NCI-H128 (cell line): ENCODE data around the gene ZNF385D.

ENCODE experiments used
- DNase-seq: peaks from one replicate; lab custom pipeline; 2025; ENCODE audit not compliant: unreplicated experiment; lab: John Stamatoyannopoulos, UW

Gene ZNF385D, protein sequence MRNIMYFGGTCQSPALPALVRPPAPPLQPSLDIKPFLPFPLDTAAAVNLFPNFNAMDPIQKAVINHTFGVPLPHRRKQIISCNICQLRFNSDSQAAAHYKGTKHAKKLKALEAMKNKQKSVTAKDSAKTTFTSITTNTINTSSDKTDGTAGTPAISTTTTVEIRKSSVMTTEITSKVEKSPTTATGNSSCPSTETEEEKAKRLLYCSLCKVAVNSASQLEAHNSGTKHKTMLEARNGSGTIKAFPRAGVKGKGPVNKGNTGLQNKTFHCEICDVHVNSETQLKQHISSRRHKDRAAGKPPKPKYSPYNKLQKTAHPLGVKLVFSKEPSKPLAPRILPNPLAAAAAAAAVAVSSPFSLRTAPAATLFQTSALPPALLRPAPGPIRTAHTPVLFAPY

DNA sequence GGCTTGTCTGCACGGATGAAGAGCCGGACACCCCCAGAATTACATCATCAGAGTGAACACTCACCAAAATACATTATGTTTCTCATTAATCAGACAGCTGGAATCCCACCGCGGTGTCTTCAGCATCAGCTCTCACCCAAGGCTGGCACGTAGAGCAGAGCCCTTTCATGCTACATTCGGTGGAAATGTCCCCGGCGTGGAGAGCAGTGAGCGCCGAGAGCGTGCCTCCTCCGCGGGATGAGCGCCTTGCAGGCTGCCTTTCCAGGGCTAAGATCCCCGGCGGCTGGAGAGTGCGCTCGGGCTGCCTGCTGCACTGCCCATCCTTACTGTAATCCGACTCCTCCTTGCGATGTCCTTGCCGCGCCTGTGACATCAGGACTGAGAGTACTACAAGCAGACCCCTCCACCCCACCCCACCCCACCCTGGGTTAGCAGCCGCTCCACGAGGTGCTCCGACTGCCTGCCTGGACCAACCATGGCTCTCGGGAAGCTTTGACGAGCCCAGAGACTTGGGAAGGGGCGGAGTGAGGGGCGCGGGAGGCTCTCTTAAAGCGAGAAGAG, at the start of gene ZNF385D:
Gene ZNF385D (minus strand): TSS at position 380 of the 561 bp plus-strand sequence. CDS start 294 bp downstream, at position 86.
- DNase-seq: no peak

DNA sequence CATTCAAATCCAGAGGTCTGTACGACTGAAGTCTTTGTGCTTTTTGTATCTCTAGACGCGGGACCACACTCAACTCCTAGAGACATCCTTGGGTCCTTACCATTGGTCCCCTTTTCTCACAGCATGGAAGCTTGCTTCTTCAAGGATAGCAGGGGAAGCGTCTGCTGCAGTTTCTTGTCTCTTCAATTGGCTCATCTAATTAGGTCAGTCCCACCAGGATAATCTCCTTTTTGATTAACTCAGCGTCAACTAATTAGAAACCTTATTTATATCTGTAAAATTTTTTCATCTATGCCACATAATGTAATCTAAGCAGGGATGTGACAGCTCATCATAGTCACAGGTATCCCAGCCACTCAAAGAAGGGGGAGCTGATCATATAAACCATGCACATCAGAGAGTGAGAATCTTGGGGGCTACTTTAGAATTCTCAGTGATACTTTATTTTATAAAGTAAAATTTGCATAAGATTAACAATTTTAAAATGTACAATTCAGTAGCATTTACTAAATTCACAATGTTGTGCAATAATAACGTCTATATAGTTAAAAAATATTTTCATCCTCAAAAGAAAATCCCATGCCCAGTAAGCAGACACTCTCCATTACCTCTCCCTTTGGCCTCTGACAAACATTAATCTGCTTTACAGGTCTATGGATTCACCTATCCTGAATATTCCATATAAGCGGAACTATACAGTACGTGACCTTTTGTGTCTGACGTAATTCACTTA, 47.5 kb upstream of the ZNF385D start:
- no peak for DNase-seq

DNA sequence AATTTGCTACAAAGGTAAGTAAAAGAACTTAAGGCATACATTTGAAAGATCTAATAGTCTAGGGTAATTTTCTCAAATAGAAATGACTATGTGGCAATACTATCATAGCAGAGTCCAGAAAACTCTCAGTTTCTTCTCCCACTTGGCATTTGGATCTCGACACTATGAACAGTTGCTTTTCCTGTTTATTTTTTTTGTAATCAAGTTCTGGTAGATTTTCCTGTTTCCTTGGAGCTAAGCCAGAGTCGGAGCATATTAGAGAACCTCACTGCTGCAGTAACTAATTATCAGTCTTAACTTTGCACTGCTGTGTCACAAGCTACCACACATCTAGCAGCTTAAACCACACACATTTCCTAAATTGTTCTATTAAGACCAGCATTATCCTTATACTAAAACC, 44.9 kb upstream of the ZNF385D start:
- DNase-seq: no peak

DNA sequence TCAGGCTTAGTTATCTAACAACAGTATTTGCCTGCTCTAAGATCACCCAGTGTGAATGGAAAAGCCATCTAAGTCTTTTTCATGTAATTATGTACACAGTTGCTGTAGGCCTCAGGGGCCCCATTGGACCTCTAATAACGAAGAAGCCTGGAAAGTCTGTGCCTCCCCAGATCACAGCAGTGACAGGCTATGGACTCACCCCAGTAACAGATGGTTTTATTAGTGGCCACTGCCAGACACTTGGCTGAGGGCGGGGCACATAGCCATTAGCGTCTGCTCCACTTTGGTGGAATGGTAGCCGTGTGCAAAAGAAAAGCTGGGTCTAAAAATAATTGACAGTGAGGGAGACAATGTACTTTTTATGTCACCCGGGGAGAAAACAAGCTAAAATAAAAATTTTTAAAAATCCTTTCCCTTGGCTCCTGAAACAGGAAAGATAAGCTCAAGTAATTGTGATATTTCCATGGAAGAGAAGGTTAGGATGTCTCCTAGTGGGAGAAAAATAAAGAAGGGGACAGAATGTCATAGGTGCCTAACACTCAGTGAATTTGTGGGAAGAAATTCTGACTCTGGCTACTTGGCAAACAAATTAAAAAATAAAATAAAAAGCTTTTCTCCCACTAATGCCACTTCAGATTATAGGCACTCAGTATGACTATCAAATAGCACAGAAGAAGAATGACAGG, 44.3 kb upstream of the ZNF385D start:
- no peak for DNase-seq

DNA sequence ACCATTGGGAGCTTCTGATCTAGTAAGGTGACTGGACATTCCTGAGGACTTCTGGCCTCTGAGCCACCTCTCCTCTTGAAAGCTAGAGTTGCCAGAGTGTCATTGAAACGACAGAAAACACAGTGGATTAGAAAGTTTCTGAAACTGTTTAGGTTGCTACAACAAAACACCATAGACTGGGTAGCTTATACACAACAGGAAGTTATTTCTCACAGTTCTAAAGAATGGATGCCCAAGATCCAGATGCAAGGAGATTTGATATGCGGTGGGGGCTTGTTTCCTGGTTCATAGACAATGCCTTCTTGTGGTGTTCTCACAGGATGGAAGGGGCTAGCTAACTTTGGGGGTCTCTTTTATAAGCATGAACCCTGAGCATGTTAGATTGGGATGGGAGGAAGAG, 43.3 kb upstream of the ZNF385D start:
- no peak for DNase-seq

DNA sequence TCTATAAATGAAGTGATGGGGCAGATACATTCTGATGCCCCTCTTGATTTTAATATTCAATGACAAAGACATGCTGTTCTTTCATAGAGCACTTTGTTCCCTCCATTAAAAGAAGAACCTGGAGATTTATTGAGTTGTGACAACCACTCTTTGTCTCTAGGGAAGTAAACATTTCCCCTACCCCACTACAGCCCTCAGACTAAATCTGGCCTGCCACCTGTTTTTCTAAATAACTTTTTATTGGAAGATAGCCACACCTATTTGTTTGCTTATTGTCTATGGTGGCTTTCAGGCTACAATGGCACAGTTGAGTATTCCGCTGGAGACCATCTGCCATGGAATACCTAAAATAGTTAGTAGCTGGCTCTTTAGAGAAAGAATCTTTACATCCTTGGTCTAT, 41.2 kb upstream of the ZNF385D start:
- no peak for DNase-seq

DNA sequence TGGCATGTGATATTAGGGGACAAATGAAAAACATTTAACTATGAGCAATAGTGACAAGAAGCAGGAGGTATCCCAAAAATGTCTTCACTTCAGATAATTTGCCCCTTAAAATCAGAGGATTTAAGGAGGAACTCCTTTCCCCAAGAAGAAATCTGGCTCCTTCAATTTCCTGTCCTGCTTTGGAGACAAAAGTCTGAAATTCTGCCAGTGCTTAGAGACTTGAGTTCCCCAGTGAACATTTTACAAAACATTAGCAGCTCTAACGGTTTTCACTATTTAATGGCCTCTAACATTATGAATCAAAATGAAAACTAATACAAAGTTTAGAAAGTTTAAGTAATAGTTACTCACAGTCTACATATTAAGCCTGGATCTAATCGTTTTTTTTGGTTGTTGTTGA, 40.3 kb upstream of the ZNF385D start:
- no peak for DNase-seq

DNA sequence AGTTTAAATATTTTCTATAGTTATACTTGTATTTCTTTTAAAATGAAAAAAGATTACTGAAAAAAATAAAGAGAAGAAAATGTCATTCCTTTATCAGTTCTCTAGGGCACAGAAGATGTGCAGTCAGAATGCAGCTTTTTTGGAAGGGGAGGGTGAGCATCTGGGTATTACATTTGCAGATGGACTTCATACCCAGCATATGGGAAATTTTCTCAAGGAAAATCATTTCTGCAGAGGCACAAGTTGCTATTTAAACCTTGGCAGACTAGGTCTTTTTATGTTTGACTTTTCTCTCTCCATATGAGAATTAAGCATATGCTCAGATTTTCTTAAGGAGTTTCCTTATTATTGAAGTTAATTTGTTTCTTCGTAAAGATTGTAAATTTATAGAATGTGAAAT, 39.5 kb upstream of the ZNF385D start:
- no peak for DNase-seq

DNA sequence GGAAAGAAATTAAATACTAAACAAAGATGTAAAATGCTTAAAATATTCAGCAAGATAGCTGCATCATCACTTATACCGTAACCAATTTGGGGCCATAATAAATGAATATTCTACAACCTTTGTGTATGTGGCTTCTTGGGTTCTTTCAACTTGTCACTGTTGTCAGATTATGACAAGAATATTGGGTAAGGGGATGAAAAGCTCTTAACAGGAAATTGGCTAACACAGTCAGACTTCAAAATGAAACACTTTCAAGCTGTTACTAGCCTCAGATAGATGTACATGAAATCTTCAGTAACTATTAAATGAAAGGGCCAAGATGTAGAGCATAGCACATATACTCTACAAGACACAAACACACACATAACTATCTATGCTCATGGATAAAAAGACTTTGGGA, 38.7 kb upstream of the ZNF385D start:
- no peak for DNase-seq

DNA sequence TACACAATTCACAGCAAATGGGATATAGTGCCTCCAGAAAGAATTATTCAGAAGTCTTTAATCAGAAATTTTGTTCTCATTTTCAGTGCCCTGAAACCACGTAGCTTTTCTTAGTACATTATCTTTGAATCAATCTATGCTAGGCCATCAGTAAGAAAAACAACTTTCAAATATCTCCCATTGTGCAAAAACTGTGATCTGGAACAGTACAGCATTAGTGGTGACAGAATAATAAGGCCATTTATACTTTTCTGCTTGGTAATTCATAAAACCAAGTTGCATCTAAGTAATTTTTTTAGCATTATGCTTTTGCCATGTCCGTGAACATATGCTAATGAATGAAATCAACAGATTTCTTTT, 35.4 kb upstream of the ZNF385D start:
- no peak for DNase-seq

DNA sequence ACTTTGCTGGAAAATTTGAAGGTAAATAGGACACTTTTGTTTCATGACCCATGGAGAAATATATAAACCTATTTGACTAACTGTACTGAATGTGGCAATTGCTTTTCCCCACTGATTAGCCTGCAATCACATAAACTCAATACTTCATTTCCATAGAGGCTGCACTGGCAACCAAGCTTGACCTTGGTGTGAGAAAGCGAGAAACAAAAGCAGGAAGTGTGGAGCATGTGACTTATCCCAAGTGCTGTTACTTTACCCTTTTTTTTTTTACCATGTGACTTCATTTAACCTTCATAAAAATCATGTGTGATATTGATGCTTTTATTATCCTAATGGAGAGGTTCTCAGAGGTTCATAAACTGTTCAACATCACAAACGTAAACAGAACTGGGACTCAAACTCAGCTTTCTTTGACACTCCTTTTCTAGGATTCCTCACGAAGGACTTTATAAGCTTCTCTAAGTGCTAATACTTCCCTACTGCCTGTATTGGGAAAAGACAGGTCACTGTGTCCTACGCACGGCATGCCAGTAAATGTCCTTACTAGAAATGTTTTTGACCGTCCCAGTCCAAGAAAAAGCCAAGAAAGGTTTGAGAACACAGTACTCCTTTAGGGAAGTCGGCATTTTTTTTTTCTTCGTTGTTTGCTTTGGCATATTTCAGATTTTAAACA, 34.9 kb upstream of the ZNF385D start:
- no peak for DNase-seq

DNA sequence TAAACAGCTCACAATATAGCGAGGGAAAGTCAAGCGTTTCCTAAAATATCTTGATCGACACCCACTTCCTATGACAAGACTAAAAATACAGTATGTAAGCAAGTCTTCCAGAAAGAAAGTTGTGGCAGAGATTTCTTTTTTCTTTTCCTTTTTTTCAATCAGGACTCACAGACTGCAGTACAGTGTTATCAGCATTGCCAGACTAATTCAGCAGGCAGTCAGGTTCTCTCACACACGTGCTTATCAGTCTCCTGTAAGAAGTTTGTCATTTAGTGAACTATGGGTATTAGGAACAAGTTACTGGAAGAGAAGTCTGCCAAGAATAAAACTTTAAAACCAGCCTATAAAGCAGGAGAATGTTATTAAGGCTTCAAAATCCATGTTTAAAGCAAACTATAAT, 32.8 kb upstream of the ZNF385D start:
- no peak for DNase-seq

DNA sequence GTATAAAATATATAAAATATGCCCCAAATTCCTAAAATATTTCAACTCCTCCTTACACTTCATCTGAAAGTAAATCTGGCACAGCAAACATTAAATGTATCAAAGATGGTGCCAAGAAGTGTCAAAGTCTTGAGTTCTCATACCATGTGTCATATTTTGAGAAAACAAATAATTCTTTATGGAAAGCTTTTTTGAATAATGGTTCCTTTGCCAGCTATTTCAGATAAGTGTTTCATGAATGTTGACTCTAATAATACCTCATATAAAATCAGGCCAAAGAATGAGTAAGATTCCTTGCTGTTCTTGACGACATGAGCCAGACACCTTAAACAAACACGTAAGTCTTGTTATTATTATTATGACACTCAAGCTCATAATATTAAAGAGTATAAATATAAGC, 30.3 kb upstream of the ZNF385D start:
- DNase-seq: no peak

DNA sequence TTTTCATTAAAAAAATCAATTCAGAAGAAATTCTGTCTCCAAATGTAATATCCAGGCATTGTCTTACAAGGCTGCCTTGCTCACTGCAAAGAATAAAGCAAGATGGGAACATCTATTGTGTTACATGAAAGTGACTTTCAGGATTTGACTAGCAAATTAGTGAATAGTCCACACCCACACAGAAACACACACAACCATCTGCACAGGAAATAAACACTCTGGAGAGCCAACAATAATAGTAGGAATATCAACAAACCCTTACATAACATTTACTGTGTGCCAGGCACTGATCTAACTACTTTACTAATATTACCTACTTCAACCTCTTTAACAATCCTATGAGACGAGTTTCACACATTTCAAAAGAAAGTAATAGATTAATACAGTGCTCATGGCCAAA, 28.9 kb upstream of the ZNF385D start:
- no peak for DNase-seq

DNA sequence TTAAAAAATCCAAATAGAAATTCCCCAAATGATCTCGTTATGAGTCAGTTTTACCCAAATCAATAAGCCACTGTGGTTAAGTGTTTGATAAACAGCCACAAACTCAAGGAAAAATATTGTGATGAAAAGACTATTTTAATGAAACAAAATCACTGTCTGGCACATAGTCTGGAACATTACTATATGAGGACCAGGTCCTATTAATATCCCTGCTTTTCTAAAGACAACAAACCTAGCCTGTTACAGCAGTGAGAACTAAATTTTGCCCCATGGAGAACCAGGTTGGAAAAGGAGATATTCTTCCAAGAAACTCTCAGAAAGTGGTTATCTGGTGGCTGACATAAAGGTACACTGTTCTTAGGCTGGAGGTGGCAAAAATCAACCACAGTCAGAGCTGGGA, 27.7 kb upstream of the ZNF385D start:
- DNase-seq: no peak

DNA sequence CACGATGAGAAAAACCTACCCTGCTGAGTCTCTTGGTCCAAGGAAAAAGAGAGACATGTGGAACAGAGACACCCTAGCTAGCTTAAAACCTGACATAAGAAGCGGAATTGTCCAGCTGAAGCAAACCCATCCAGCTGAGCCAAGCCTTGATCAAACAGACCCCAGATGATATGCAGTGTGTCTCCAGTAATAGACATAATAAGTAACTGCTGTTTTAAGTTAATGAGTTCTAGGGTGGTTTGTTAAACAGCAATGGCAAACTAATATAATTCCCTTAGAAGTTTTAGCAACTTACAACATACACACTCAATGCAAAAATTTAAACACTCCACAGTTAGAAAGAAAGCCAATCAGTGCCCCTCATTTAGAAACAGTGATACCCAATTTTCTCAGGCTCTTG, 26.8 kb upstream of the ZNF385D start:
- DNase-seq: no peak

DNA sequence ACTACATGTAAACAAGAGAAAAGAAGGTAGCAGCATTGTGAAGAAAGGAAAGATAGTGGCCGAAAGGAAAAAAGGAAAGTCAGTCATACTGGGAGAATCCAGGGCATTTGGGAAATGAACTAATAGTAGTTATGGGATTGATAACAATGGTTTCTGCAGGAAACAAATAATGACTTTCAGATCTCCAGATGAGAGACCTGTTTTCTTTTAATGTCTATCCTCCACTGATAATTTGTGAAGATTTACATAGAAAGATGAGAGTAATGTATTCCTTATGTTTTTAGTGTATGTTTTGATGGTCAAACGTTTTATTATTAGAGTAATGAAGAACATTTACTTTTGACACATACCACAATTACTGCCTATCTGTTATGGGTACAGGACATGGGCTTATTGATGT, 15.0 kb upstream of the ZNF385D start:
- no peak for DNase-seq

DNA sequence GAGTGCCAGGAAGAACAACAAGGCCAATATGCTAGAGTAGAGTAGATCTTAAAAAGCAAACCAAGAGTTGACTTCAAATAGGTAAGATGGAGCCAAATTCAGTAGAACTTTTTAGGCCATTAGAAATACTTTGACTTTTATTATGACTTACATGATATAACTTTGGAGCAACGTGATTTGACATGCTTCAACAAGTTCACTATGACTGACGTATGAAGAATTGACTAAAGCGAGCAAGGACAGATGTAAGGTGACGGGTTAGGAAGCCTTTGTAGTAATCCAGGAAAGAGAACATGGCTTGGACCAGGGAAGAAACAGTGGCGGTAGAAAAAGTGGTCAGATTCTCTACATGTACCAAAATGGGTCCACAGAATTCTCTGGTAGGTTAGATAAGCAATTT, 4.9 kb upstream of the ZNF385D start:
- DNase-seq: no peak

DNA sequence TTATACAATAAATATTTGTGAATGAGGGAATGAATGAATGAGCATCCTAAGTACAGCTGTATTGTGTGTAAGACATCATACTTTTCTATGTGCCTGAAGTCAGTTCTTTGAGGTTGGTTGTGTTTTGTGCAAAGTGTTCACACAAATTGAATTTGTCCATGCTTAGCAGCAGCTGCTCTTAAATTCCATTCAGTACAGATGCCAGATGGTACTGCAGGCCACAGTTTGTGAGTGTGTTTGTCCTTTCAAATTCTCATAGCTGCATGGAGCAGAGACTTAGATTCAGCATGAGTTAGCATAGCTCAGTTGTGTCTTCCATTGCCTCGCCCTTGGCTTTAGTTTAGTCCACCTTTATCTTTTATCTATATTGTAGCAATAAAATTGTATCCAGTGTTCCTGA, 3.8 kb upstream of the ZNF385D start:
- no peak for DNase-seq

DNA sequence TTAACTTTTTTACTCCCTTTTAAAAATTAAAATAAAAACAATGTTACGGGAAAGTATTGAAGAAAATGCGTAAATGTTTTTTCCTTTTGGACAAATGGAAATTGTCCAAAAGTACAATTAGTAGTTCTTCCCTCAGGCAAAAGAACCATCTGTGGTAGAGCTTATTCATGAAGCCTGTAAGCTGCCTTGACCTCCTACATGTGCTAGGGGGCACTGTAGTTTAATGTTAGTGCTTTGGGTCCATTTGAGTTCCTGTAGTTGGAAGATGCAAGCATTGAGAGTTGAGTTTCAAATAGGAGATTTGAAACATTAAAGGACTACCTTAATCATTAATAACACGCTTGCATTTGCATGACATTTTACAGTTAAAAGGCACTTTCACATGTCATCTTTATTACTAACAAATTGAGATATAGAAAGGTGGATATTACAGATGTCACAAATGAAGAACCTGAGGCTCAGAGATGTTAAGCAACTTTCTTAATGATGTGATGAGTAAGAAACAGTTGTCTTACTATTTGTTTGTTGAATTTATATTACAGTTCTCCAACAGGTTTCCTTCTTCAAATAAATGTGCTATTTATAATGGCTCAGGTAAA, 1.8 kb upstream of the ZNF385D start:
- DNase-seq: no peak

DNA sequence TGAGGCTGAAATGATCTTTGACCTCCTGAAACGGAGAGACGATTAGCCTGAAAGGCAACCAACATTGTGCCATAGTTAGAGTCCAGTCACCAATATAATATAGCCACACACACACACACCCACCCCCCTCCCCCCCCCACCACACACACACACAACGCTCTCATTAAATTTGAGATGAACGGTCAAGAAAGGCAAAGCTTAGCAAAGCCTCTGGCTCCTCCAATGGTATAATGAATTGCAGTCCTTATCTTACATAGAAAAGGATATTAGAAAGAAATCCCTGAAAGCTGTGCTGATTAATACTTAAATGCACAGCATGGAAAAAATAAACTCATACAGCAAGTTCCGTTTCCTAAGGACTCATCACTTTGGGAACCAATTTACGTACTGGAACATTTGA, 876 bp upstream of the ZNF385D start:
- DNase-seq: no peak
